T follicular helper cell (primary cell): ENCODE results near the gene NDUFV1.
"Not testable (repeated sequence)": the region's sequence is repeated elsewhere in the genome, so short reads cannot be mapped to it uniquely, and the experiment has no call there.

Source experiments
- DNase-seq: peaks from one replicate; pipeline ENCODE4 v3.0.0-alpha.2; 2020; ENCODE audit warnings: low read depth

Gene NDUFV1

GRCh38 chr11:67627812-67628624 lies 21.3 kb downstream of the NDUFV1 start:
- DNase-seq, result no peak

DNA sequence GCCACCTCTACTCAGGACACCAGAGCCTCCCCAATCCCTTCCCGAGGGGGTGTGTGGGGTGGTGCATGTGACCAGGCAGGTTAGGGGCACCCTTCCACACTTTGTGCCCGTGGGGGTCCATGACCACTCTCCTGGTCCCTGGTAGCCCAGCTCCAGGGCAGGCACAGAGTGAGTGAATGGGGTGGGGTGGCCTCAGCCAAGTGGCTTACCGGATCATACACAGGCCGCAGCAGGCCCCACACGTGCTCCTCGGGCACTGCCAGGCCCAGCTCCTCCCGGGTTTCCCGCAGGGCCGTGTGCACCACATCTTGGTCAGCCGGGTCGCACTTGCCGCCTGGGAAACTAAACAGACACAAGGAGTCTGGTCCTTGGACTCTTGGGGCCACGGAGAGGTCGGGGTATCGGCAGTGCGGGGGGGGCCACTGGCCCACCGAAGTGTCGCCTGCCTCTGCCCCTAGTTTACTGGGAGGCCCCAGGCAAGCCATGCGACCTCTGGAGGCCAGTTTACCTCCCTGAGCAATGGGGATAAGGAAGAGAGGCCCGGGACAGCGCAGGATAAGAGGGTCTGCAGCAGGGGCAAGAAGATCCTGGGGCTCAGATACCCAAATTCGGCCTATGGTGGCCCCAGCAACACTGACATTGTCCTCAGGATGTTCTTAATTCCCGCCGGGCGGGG lies 22.1 kb downstream of the NDUFV1 start:
- DNase-seq, result no peak

DNA sequence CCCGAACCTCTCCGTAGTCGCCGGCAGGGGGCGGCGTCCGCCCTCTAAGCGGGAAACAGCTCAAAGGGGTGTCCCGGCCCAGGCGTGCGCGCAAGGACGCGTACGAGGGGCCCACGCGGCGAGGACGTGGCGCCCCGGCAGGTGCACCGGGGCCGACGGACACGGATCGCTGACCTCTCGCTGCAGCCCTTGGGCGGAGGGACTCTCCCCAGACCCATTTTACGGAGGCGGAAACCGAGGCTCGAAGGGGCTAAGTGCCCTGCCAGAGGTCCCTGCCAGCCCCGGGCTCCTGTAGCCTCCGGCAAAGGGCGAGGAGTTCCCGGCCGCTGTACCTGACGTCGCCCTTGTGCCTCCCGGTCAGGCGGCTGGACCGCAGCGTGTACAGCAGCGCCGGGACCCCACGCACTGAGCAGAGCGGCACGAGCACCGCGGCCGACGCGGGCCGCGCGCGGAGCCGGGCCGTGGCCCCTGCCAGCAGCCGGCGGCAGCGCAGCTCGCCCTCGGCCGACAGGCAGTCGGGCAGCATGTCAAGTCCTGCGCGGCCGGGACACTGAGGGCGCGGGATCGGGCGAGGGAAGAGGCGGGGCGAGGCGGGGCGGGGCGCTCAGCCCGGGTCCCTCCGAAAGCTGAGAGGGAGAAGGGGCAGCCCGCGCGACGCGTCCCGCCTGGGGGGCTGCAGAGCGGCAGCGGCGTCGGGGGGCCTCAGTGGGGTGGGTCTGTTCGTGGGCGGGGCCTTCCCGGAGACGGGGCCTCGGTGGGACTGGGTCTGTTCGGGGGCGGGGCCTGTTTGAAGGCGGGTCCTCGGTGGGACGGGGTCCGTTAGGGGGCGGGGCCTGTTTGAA lies 22.9 kb downstream of the NDUFV1 start, which contains the start of gene NUDT8:
Gene NUDT8 (minus strand): TSS at position 552 of the 842 bp plus-strand sequence. CDS start 26 bp downstream, at position 526.
- peak; percentile 80 for DNase-seq

- peak; percentile 90 for DNase-seq
These were observed 23.6 kb downstream of the NDUFV1 start for GRCh38 chr11:67630228-67630942.

- DNase-seq, result no peak
These were observed 24.2 kb downstream of the NDUFV1 start for GRCh38 chr11:67630943-67631331.

DNA sequence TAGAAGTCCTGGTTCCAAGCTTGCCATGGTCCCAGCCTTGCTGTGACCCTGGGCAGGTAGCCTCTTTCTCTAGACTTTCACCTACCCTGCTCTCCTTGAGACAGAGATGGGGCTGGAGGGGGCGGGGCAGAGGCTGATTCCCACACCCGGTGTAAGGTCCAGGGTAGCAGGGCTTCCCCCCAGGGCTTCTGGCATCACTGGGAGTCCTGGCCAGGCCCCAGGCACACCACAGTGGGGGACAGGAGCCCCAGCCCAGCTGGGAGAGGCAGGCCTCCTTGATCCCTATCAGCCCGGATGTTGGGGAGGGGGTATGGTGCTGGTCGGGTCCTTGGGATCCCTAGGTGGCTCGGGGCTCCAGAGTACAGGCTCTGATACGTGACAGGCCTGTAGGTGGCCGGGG lies 24.7 kb downstream of the NDUFV1 start:
- DNase-seq, result no peak

DNA sequence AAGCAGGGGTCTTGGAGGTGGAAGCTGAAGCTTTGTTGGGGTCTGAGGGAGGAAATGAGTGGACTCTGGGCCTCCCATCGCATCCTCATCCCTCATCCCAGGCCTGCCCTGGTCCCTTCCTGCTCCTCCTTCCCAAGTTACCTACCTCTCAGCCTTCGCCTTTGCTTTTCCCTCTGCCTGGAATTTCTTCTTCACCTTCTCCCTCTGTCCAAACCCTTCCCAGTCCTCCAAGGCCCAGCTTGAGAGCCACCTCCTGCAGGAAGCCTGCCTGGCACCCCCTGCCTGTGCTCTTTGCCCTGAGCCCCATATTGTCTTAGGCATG lies 25.1 kb downstream of the NDUFV1 start:
- no peak for DNase-seq

GRCh38 chr11:67632175-67632981 lies 25.6 kb downstream of the NDUFV1 start:
- DNase-seq, result no peak

DNA sequence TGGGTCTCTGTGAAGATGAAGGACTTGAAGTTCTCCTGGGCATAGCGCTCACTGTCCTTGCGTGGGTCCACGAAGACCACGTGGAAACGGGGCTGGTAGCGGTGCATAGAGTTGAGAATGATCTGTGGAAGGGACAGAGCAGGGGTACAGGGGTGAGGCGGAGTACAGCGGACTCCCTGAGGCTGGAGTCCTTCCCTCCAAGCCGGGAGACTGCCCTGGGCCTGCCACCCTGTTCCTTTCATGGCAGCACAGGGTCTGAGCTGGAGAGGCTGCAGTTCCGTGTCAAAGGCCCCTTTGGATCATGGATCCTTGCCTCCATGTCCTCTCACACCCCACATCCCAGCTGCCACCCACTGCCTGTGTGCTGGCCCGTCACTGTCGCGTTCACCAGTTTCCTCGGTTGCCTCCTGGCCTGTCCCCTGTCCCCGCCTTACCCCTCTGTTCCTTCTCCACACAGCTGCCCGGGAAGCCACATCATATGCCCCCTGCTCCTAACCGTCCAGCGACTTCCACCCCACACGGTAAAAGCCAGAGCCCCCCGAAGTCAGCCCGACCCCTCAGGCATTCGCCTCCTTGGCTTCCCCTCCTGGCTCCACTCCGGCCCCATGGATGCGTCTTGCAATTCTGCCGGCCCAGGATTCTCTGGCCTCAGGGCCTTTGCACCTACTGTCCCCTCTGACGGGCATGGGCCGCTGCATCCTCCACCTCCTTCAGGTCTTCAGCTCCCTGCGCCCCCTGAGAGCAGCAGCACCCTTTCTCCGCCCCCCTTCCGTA lies 26.4 kb downstream of the NDUFV1 start:
- DNase-seq, result no peak

- DNase-seq, result no peak
These were observed 27.1 kb downstream of the NDUFV1 start for GRCh38 chr11:67633758-67634365.

DNA sequence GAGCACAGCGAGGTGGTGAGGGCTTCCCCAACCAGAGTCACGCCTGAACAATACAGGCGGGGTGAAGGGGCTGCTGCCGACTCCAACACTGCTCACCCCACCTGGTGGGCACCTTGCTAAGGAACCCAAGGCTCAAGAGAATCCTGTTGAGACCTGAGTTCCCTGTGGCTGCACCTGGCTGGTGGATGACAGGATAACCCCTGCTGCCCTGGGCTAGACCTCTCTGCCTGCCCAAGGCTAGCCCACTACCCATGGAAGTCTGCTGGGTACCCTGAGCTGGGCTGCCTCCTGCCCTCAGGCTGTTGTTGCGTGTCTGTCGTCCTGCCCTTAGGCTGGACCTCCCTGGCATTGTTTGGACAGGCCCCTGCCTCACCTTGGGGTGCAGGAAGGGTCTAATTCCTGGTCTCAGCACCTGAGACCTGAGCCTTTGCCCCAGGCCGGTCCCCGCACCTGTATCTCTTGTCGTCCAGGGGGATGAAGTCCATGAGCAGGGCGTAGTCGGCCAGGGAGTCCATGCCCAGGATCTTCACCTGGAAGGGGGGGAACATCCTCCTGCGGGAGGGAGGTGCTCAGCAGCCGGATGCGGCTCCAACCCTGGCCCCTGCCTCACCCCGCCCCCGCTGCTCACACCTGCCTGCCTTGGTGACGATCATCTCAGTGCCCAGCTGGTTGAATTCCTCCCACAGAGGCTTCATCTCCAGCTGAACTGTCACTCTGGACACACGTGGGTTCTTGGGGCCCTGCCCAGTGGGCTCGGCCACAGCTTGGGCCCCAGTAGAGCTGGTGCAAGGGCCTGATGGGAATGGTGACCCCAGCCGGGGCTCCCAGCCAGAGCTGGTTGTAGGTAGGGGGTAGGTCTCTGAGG lies 27.9 kb downstream of the NDUFV1 start:
- DNase-seq, result no peak

DNA sequence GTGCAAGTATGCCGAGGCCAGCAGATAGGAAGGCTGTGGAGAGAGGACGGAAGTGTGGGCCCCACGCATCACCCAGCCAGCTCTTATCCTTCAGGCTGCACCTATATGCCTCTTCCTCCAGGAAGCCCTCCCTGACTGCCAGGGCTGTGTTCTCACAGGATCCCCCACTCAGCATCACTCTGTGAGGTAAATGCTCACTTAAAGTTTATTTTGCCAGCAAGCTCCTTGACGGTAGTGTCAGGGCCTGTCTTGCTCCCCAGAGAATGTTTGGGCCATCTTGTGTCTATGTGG lies 28.4 kb downstream of the NDUFV1 start:
- DNase-seq, result no peak

DNA sequence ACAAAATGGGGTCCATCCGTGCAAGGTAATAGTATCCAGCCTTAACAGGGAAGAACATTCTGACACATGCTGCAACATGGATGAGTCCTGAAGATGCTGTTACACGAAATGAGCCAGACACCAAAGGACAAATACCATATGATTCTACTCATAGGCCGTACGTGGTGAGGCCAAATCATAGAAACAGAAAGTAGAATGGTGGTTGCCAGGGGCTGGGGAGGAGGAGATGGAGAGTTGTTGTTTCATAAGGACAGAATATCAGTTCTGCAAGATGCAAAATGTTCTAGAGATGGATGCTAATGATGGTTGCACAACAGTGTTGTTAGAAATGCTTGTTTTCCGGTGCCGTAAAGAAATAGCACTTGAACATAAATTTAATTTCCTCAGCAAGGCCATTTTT lies 30.2 kb downstream of the NDUFV1 start:
- DNase-seq, result no peak

GRCh38 chr11:67637441-67637840 lies 30.7 kb downstream of the NDUFV1 start:
- DNase-seq, result not testable (repeated sequence)

GRCh38 chr11:67638535-67639437 lies 32.0 kb downstream of the NDUFV1 start:
- no peak for DNase-seq

GRCh38 chr11:67639438-67639859 lies 32.7 kb downstream of the NDUFV1 start, which contains the start of gene TBX10:
TBX10 (minus strand) TSS chr11:67639763; CDS start chr11:67639472, 291 bp downstream.
- no peak for DNase-seq

DNA sequence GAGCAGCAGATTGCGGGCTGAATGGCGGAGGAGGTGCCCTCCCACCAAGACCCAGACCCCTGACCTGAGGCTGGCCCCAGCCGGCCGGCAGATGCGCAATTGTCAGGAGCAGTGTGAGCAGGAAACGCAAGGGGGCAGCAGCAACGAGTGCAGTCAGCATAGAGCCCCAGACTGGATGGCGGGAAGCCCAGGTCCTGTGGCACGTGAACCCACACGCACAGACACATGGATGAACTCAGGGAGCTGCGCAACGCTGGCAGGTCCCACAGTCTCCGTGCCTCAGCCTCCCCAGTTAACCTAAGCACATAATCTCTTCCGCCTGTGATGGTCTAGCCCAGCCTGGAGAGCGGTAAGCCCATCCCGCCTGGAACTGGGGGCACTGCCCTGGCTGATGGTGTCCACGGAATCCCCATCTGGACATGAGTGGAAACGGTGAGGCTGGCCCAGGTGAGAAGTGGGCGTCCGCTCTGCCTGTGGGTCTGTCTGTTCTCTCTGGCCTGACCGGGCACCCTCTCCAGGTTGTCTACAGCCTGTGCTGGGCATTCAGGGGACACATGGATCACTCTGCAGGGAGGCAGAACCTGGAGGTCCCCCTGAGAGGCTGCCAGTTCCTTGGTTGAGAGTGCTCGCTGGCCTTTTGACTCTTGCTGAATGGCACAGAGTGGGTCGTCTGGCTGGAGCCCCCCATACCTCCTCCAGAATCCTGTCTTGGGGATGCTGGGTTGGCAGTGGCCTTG lies 33.5 kb downstream of the NDUFV1 start:
- peak; percentile 38 for DNase-seq
